ENCODE results near the gene RTN4RL2.

The RTN4RL2 gene

DNA sequence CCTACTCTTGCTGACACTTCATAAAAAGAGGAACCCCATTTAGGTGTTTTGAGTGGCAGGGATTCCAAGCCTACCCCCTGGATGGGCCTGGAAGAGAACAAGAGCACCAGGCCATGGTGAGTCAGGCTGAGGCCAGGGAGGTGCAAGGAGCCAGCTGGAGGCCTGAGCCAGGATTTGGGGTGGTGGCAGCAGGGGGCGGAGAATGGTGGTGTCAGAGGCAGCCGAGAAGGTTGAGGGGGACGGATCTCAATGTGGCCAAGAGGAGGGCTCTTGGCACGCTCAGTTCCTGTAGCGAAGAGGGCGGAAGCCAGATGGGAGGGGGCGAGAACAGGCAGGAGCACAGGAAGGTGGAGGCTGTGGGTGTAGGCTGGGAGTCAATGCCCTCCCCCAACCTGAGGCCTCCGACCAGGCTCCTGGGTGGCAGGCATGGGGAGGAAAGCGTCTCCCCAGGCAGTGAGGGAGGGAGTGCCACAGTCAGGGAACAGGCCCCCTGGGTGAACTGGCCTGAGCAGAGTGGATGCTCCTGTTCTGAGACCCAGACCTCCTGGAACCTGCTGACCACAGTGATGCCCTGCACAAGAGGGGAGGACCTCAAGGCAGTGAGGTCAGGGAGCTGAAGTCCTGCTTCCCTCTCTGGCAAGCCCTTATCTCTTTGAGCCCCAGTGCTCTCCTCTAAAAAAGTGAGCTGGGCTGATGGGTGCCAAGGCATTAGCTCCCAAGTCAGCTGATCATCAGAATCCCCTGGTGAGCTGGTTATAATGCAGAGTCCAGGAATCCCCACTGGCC, 13.9 kb downstream of the RTN4RL2 start:
- no peak for TF ChIP-seq ZFX (IDR thresholded peaks at IDR 0.05)
- TF ChIP-seq, protein P1, sequence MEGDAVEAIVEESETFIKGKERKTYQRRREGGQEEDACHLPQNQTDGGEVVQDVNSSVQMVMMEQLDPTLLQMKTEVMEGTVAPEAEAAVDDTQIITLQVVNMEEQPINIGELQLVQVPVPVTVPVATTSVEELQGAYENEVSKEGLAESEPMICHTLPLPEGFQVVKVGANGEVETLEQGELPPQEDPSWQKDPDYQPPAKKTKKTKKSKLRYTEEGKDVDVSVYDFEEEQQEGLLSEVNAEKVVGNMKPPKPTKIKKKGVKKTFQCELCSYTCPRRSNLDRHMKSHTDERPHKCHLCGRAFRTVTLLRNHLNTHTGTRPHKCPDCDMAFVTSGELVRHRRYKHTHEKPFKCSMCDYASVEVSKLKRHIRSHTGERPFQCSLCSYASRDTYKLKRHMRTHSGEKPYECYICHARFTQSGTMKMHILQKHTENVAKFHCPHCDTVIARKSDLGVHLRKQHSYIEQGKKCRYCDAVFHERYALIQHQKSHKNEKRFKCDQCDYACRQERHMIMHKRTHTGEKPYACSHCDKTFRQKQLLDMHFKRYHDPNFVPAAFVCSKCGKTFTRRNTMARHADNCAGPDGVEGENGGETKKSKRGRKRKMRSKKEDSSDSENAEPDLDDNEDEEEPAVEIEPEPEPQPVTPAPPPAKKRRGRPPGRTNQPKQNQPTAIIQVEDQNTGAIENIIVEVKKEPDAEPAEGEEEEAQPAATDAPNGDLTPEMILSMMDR (conservative IDR thresholded peaks at IDR 0.05): no peak
- no peak overlapping the region for H3K27ac ChIP-seq

- no peak overlapping the region for H3K27ac ChIP-seq
- TF ChIP-seq, protein P1 (conservative IDR thresholded peaks at IDR 0.05): no peak
- TF ChIP-seq ZFX (IDR thresholded peaks at IDR 0.05): no peak
Measured at GRCh38 chr11:57474803-57475115, 14.4 kb downstream of the RTN4RL2 start.

DNA sequence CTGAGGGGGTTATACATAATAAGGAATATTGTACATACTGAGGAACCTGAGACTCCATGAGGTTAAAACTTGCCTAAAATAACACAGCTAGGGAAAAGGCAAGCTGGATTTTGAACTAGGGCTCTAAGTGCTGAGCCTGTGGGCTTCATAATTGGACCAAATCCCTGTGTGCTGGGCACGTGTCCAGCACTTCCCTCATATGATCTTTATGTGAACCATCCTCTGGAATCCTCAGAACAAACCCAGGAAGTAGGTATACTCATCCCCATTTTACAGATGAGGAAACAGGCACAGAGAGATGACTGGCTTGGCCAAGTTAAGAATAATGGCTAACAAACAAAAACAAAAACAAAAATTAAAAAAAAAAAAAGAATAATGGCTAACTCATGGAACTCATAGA, 14.9 kb downstream of the RTN4RL2 start:
- no peak for TF ChIP-seq ZFX (IDR thresholded peaks at IDR 0.05)
- TF ChIP-seq, protein P1 (conservative IDR thresholded peaks at IDR 0.05): no peak
- no peak overlapping the region for H3K27ac ChIP-seq

- no peak overlapping the region; the same call in 1 of the 2 replicates for H3K27ac ChIP-seq
Measured at GRCh38 chr11:57475671-57476046, 15.3 kb downstream of the RTN4RL2 start.

DNA sequence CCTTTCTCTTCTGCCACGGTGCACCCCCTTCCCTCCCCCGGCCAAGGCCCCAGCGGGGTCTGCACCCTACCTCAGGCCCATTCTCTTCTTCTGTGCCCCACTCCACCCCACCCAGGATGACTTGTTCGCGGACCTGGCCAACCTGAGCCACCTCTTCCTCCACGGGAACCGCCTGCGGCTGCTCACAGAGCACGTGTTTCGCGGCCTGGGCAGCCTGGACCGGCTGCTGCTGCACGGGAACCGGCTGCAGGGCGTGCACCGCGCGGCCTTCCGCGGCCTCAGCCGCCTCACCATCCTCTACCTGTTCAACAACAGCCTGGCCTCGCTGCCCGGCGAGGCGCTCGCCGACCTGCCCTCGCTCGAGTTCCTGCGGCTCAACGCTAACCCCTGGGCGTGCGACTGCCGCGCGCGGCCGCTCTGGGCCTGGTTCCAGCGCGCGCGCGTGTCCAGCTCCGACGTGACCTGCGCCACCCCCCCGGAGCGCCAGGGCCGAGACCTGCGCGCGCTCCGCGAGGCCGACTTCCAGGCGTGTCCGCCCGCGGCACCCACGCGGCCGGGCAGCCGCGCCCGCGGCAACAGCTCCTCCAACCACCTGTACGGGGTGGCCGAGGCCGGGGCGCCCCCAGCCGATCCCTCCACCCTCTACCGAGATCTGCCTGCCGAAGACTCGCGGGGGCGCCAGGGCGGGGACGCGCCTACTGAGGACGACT, 15.9 kb downstream of the RTN4RL2 start:
- H3K27ac ChIP-seq: peak overlapping the region; percentile 81; the same call in 1 of the 2 replicates
- TF ChIP-seq, protein P1 (conservative IDR thresholded peaks at IDR 0.05): no peak

More at GRCh38 chr11:57475671-57476046, 15.3 kb downstream of the RTN4RL2 start:
- TF ChIP-seq ZFX (IDR thresholded peaks at IDR 0.05): no peak
- TF ChIP-seq, protein P1 (conservative IDR thresholded peaks at IDR 0.05): no peak

DNA sequence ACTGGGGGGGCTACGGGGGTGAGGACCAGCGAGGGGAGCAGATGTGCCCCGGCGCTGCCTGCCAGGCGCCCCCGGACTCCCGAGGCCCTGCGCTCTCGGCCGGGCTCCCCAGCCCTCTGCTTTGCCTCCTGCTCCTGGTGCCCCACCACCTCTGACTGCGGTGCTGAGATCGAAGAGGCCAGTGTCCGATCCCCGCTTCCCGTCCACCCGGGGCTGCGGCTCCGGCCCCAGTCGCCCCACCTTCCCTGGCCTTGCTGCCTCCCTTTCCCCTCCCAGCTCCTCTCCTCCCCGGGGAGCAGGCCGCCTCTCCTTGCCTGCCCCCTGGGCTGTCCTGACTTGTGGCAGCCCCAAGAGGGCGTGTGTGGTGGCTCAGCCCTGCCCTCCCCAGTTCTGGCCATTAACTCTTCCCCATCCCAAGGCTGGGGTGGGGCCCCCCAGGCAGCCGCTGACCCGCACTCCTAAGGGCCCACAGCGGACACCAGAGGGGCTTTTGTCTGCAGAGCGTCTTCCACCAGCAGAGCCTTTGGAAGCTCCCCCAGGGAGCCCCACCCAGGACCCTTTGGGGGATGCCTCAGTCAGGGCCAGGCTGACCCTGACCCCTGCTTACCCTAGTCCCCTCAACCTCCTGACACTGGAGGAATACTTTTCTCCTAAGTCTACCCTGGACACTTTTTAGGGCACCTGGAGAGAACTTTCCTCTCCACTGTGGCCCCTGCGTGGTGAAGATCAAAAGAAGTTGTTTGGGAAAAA, 16.6 kb downstream of the RTN4RL2 start:
- peak overlapping the region; percentile 81 for H3K27ac ChIP-seq
- no peak for TF ChIP-seq ZFX (IDR thresholded peaks at IDR 0.05)
- TF ChIP-seq, protein P1 (conservative IDR thresholded peaks at IDR 0.05): no peak
